ENCODE measurements around the gene QPRT.
"Not testable (repeated sequence)": the region's sequence is repeated elsewhere in the genome, so short reads cannot be mapped to it uniquely, and the experiment has no call there.

The QPRT gene

GRCh38 chr16:29687755-29688154, 8.8 kb downstream of the QPRT start:
- no peak overlapping the region for H3K4me3 ChIP-seq
- no peak overlapping the region for H3K27ac ChIP-seq

GRCh38 chr16:29688172-29688571, 9.2 kb downstream of the QPRT start:
- Histone ChIP-seq H3K4me3 (no peak overlapping the region), H3K27ac (no peak overlapping the region)

GRCh38 chr16:29689490-29690351, 10.7 kb downstream of the QPRT start:
- H3K4me3 ChIP-seq, H3K27ac ChIP-seq: not testable (repeated sequence)

- not testable (repeated sequence) for H3K27ac ChIP-seq, H3K4me3 ChIP-seq
Measured at GRCh38 chr16:29692606-29693005, 13.6 kb downstream of the QPRT start.

GRCh38 chr16:29694384-29695195, 15.6 kb downstream of the QPRT start:
- Histone ChIP-seq H3K4me3 (no peak overlapping the region), H3K27ac (no peak overlapping the region)

- not testable (repeated sequence) for H3K27ac ChIP-seq, H3K4me3 ChIP-seq
Measured at GRCh38 chr16:29695675-29696074, 16.7 kb downstream of the QPRT start.

GRCh38 chr16:29696881-29697331, 17.9 kb downstream of the QPRT start:
- H3K4me3 ChIP-seq, result no peak overlapping the region
- no peak overlapping the region for H3K27ac ChIP-seq

- Histone ChIP-seq H3K4me3 (no peak overlapping the region), H3K27ac (no peak overlapping the region)
Measured at GRCh38 chr16:29697391-29697790, 18.4 kb downstream of the QPRT start.

- H3K4me3 ChIP-seq, result no peak overlapping the region
- no peak overlapping the region for H3K27ac ChIP-seq
Measured at GRCh38 chr16:29698042-29698441, 19.1 kb downstream of the QPRT start.

GRCh38 chr16:29698484-29699323, 19.7 kb downstream of the QPRT start:
- Histone ChIP-seq H3K4me3 (no peak overlapping the region), H3K27ac (no peak overlapping the region)

- Histone ChIP-seq H3K27ac (no peak overlapping the region), H3K4me3 (no peak overlapping the region)
Measured at GRCh38 chr16:29699324-29700219, 20.6 kb downstream of the QPRT start.

- Histone ChIP-seq H3K4me3 (no peak overlapping the region), H3K27ac (no peak overlapping the region)
Measured at GRCh38 chr16:29700253-29700987, 21.4 kb downstream of the QPRT start.

- Histone ChIP-seq H3K4me3 (no peak overlapping the region), H3K27ac (peak overlapping the region in 5 of 21 experiments; percentile 34 to 78 (median 63))
Measured at GRCh38 chr16:29701214-29701555, 22.2 kb downstream of the QPRT start.

GRCh38 chr16:29702269-29702668, 23.3 kb downstream of the QPRT start:
- Histone ChIP-seq H3K4me3 (no peak overlapping the region), H3K27ac (peak overlapping the region in 9 of 21 experiments; percentile 8 to 78 (median 51))

GRCh38 chr16:29705030-29705429, 26.1 kb downstream of the QPRT start:
- no peak overlapping the region for H3K4me3 ChIP-seq
- H3K27ac ChIP-seq, result no peak overlapping the region

- not testable (repeated sequence) for H3K27ac ChIP-seq, H3K4me3 ChIP-seq
Measured at GRCh38 chr16:29707160-29707559, 28.2 kb downstream of the QPRT start.

- Histone ChIP-seq H3K27ac (no peak overlapping the region), H3K4me3 (no peak overlapping the region)
Measured at GRCh38 chr16:29708917-29709600, 30.1 kb downstream of the QPRT start.

GRCh38 chr16:29709657-29710056, 30.7 kb downstream of the QPRT start:
- H3K4me3 ChIP-seq, H3K27ac ChIP-seq: not testable (repeated sequence)

All from skin epidermis (tissue), 12 donors.